K562 (cell line): ENCODE results near the gene RAB6B. TPM values are rescaled to one million over a fixed set of nuclear protein-coding genes. Genes with fewer than 3 reads are reported as not detected.

Experiments
- ATAC-seq: fragments of 200-7000 bp; cut with Tn5 transposase; 3 replicates; pipeline ENCODE4 v1.9.1; 2020; ENCODE audit warnings: moderate library complexity
- BruUV-seq: library from RNA; stranded (reverse); fragments of 400-500 nt; replicated peaks from 2 replicates; lab custom pipeline; 2021; lab: Mats Ljungman, UMichigan
- CTCF ChIA-PET: fragments of 300-600 bp; formaldehyde crosslinking; extraction: SDS; loops from one replicate; lab custom pipeline; 2021; ENCODE audit warnings: low intra/inter-chr PET ratio; lab: Yijun Ruan, JAX
- POLR2A ChIA-PET: fragments of 300-600, 350-650 bp; sonication (Branson Sonifier 250); formaldehyde crosslinking; extraction: SDS; loops from one replicate; lab custom pipeline; 2021; ENCODE audit warnings: antibody characterized with exemption, inconsistent platforms; lab: Yijun Ruan, JAX
- DNase-seq, 4 experiments: peaks; one replicate each; pipeline versions ENCODE4 v3.0.0 to v3.0.0-alpha.2; 2011 to 2018; ENCODE audit warnings: low spot score in 3 of 4, mixed read lengths in 3 of 4; ENCODE audit errors: extremely low read depth in 1 of 4
- FAIRE-seq: peaks from 2 replicates; lab custom pipeline; 2011; peaks lifted over from hg19 to GRCh38; lab: Jason Lieb, UNC
- H2AFZ ChIP-seq: 2 replicates; pipeline ENCODE4 v1.6.0; 2011; ENCODE audit warnings: low read depth, low read length, control low read depth, inconsistent platforms
- H3K27ac ChIP-seq: fragments of 200-600 bp; 3 replicates; pipeline ENCODE4 v1.8.0; 2011; ENCODE audit warnings: low read depth, mild to moderate bottlenecking, control low read depth, inconsistent platforms, low read length, moderate library complexity, mixed read lengths; ENCODE audit errors: extremely low read depth
- H3K27me3 ChIP-seq, 2 experiments: fragments of 300-600 bp in 1 of 2; 2 replicates in 1 of 2; 3 replicates in 1 of 2; pipeline versions ENCODE4 v1.6.0 to v1.8.0; 2011; ENCODE audit warnings: inconsistent platforms in 2 of 2, low read length in 2 of 2, mild to moderate bottlenecking in 1 of 2, mixed read lengths in 1 of 2, moderate library complexity in 1 of 2; ENCODE audit not compliant: control insufficient read depth in 2 of 2, insufficient read depth in 2 of 2
- H3K36me3 ChIP-seq: fragments of 300-600 bp; 3 replicates; pipeline ENCODE4 v1.8.0; 2011; ENCODE audit warnings: mild to moderate bottlenecking, low read length, inconsistent platforms; ENCODE audit not compliant: control insufficient read depth, insufficient read depth
- H3K4me1 ChIP-seq, 2 experiments: fragments of 200-600 bp in 1 of 2; replicated peaks in 1 of 2; 2 replicates in 1 of 2; 3 replicates in 1 of 2; pipeline versions ENCODE4 v1.5.1 to v1.8.0; 2011; ENCODE audit warnings: inconsistent platforms in 2 of 2, low read length in 2 of 2, mild to moderate bottlenecking in 1 of 2, mixed read lengths in 1 of 2, moderate library complexity in 1 of 2; ENCODE audit not compliant: control insufficient read depth in 2 of 2, insufficient read depth in 2 of 2
- H3K4me2 ChIP-seq: 2 replicates; pipeline ENCODE4 v1.6.1; 2011; ENCODE audit warnings: low read length, control low read depth, inconsistent platforms, mixed read lengths; ENCODE audit not compliant: insufficient read depth
- H3K4me3 ChIP-seq: fragments of 200-600 bp; sonication (generic), shearing (Covaris generic); 2 replicates; pipeline ENCODE4 v1.5.1; 2016; ENCODE audit warnings: control low read depth, inconsistent platforms
- H3K79me2 ChIP-seq: fragments of 200-600 bp; 3 replicates; pipeline ENCODE4 v1.8.0; 2011; ENCODE audit warnings: low read length, inconsistent platforms; ENCODE audit not compliant: control insufficient read depth, insufficient read depth
- H3K9ac ChIP-seq, 2 experiments: 2 replicates each; pipeline versions ENCODE4 v1.6.0 to v1.6.1; 2011; ENCODE audit warnings: low read depth in 2 of 2, low read length in 2 of 2, control low read depth in 1 of 2, inconsistent platforms in 1 of 2, mild to moderate bottlenecking in 1 of 2, mixed read lengths in 1 of 2; ENCODE audit not compliant: insufficient read depth in 1 of 2
- H3K9me1 ChIP-seq: one replicate; pipeline ENCODE4 v1.6.0; 2011; ENCODE audit warnings: inconsistent platforms, mild to moderate bottlenecking, low read length, moderate library complexity; ENCODE audit not compliant: control insufficient read depth, insufficient read depth
- H3K9me3 ChIP-seq: replicated peaks from 2 replicates; pipeline ENCODE4 v1.5.1; 2011; ENCODE audit warnings: low read depth, low read length, inconsistent platforms; ENCODE audit not compliant: control insufficient read depth, insufficient read depth
- H4K20me1 ChIP-seq: replicated peaks from 2 replicates; pipeline ENCODE4 v1.6.1; 2011; ENCODE audit warnings: low read length, inconsistent platforms, mixed read lengths; ENCODE audit not compliant: control insufficient read depth, insufficient read depth
- CREB1 ChIP-seq, 2 experiments: sonication (generic) in 1 of 2; formaldehyde crosslinking in 1 of 2; IDR thresholded peaks; 2 replicates each; pipeline versions ENCODE4 v1.6.1 to v1.8.0; 2012 to 2022; ENCODE audit warnings: inconsistent platforms in 1 of 2, mild to moderate bottlenecking in 1 of 2, missing genetic modification reagents in 1 of 2, moderate library complexity in 1 of 2
- CREB3 ChIP-seq: fragments of 450-650 bp; conservative IDR thresholded peaks from 2 replicates; pipeline ENCODE4 v1.6.1; 2016; ENCODE audit warnings: missing genetic modification characterization, low read depth, mild to moderate bottlenecking, missing compliant biosample characterization, moderate library complexity
- CTCFL ChIP-seq: IDR thresholded peaks from 2 replicates; pipeline ENCODE4 v1.6.1; 2011; ENCODE audit warnings: borderline replicate concordance, low read depth, mild to moderate bottlenecking, moderate library complexity, low read length; ENCODE audit not compliant: insufficient read depth, poor library complexity, severe bottlenecking
- E2F1 ChIP-seq: sonication (generic); formaldehyde crosslinking; IDR thresholded peaks from 2 replicates; pipeline ENCODE4 v1.8.1; 2023; ENCODE audit warnings: mild to moderate bottlenecking, missing genetic modification reagents, moderate library complexity
- ETS1 ChIP-seq: conservative IDR thresholded peaks from 2 replicates; pipeline ENCODE4 v1.6.1; 2011; ENCODE audit warnings: low read depth, mild to moderate bottlenecking, low read length; ENCODE audit not compliant: control insufficient read depth
- NCOA2 ChIP-seq, 2 experiments: fragments of 450-650 bp; IDR thresholded peaks; 2 replicates each; pipeline ENCODE4 v1.6.1; 2018; ENCODE audit warnings: mild to moderate bottlenecking in 2 of 2, moderate library complexity in 1 of 2; ENCODE audit not compliant: partially characterized antibody in 2 of 2
- NEUROD1 ChIP-seq: fragments of 150-350 bp; IDR thresholded peaks from 2 replicates; pipeline ENCODE4 v1.6.1; 2014; ENCODE audit warnings: borderline replicate concordance, low read length, low read depth; ENCODE audit not compliant: partially characterized antibody
- NFYB ChIP-seq: IDR thresholded peaks from 2 replicates; pipeline ENCODE4 v1.6.1; 2011; ENCODE audit warnings: mild to moderate bottlenecking, moderate library complexity; ENCODE audit not compliant: insufficient read length; ENCODE audit errors: extremely low read depth
- NONO ChIP-seq, 2 experiments: fragments of 200-400 bp in 1 of 2; fragments of 450-650 bp in 1 of 2; formaldehyde crosslinking in 1 of 2; IDR thresholded peaks; 2 replicates each; pipeline ENCODE4 v1.6.1; 2017; ENCODE audit warnings: low read depth in 2 of 2, mild to moderate bottlenecking in 2 of 2, moderate library complexity in 2 of 2, low read length in 1 of 2
- TFE3 ChIP-seq: fragments of 450-650 bp; formaldehyde crosslinking; IDR thresholded peaks from 2 replicates; pipeline ENCODE4 v1.4.0; 2020; ENCODE audit warnings: mild to moderate bottlenecking, mixed read lengths
- ZNF436 ChIP-seq: fragments of 250-450, 450-650 bp; sonication (Bioruptor Pico); formaldehyde crosslinking; IDR thresholded peaks from 2 replicates; pipeline ENCODE4 v1.7.0; 2020; ENCODE audit warnings: mild to moderate bottlenecking
- ZNF584 ChIP-seq: fragments of 200-800 bp; sonication (Bioruptor generic); IDR thresholded peaks from 2 replicates; pipeline ENCODE4 v1.6.1; 2016; ENCODE audit warnings: low read depth, mild to moderate bottlenecking, missing genetic modification characterization, missing compliant biosample characterization
- WGBS: fragments of 100-300 bp; shearing (Covaris generic); methylation state at CpG from one replicate; pipeline ENCODE4 v1.1.6; 2016; ENCODE audit warnings: low coverage, mixed read lengths; ENCODE audit not compliant: insufficient coverage; ENCODE audit errors: missing lambda C conversion rate; 5-methylcytosine and 5-hydroxymethylcytosine counted together
- in situ Hi-C: fragments of 300-500 bp; cut with MboI; formaldehyde crosslinking; loops from 4 replicates; pipeline ENCODE4 v1.15.0; 2018; ENCODE audit warnings: inconsistent platforms, mixed read lengths
- intact Hi-C: fragments of 100-400 bp; cut with micrococcal nuclease; formaldehyde crosslinking; loops from 2 replicates; pipeline ENCODE4 v1.14.2; 2022
- polyA plus RNA-seq, 8 experiments: library from polyadenylated mRNA; depleted of rRNA in 4 of 8; stranded (reverse) in 5 of 8; unstranded in 3 of 8; fragments of >200 nt; fragmentation: Nextera tagmentation in 2 of 8; fragmentation: Illumina TruSeq in 1 of 8; extraction: Ambion mirVana in 2 of 8; extraction: Trizol in 1 of 8; gene quantifications; 2 replicates each; pipeline versions ENCODE4 v1.2.1 to v1.2.3, GENCODE V29; 2011 to 2014; ENCODE audit warnings: inconsistent platforms in 1 of 8, missing spikeins in 1 of 8
- total RNA-seq, 7 experiments: library from RNA; depleted of rRNA in 6 of 7; stranded (reverse); fragments of >200 nt in 6 of 7; fragmentation: Illumina TruSeq in 2 of 7; extraction: Trizol in 2 of 7; gene quantifications; 2 replicates each; pipeline versions ENCODE4 v1.2.1 to v1.2.3, GENCODE V29; 2011 to 2021; ENCODE audit warnings: low replicate concordance in 1 of 7

RAB6B gene
- total and polyA plus RNA-seq, 9 of the 15 experiments (the other 6 are each of a cell fraction or from before 2014, with no cell fraction given): 0.60 to 18.1 (median 1.5) TPM

- Histone ChIP-seq H2AFZ (no peak overlapping the region), H3K9me3 (no peaks in the 10 kb centered on the region), H3K9ac (no peak overlapping the region), H3K79me2 (no peaks in the 10 kb centered on the region), H3K9me1 (no peaks in the 10 kb centered on the region), H4K20me1 (no peaks in the 10 kb centered on the region; the same call in 1 of the 2 replicates), H3K36me3 (no peaks in the 10 kb centered on the region), H3K4me3 (no peak overlapping the region), H3K27ac (no peak overlapping the region), H3K4me2 (no peak overlapping the region), H3K27me3 (peaks cover 2 to 9% of the 10 kb centered on the region in 2 experiments; a peak in 1 of 5 replicates), H3K4me1 (no peaks in the 10 kb centered on the region; a peak in 1 of 5 replicates)
- DNase-seq (no peak), FAIRE-seq (no peak), ATAC-seq (no peak)
- BruUV-seq: no TSS peak
- intact Hi-C loops: no loop called here
- in situ Hi-C loops: loop anchor here (25.0 kb wide), 1 partner anchor 253 kb away; the partner anchor contains the start of gene TOPBP1
- ChIA-PET CTCF (no interaction called here), POLR2A (no interaction called here)
- WGBS: 6% methylated on average over 10 of the region's 12 CpGs
- TF ChIP-seq CREB3 (tag) (no peak), E2F1 (CRISPR knock-in tag) (no peak), ZNF436 (no peak), NFYB (no peak), CTCFL (no peak), NCOA2 (IDR thresholded peaks at IDR 0.05; ENCODE audit: partially characterized antibody in 2 of 2) (no peak), CREB1 (IDR thresholded peaks at IDR 0.05) (no peak), CREB1 (CRISPR knock-in tag; IDR thresholded peaks at IDR 0.05) (no peak), TFE3 (no peak), NONO (IDR thresholded peaks at IDR 0.05; ENCODE audit: low read depth in 2 of 2, low read length in 1 of 2) (no peak), NEUROD1 (no peak), ZNF584 (CRISPR knock-in tag) (no peak), ETS1 (no peak)
Observed at GRCh38 chr3:133914839-133915600, 19.3 kb upstream of the RAB6B start.
